GM12878 (cell line): Measurements from ENCODE around the gene SLC17A7. TPM values are rescaled to one million over a fixed set of nuclear protein-coding genes. Genes with fewer than 3 reads are reported as not detected.

Source experiments
- ATAC-seq: fragments of 200-7000 bp; cut with Tn5 transposase; 3 replicates; pipeline ENCODE4 v1.9.1; 2020; ENCODE audit warnings: mild to moderate bottlenecking, moderate library complexity
- BruUV-seq: library from RNA; stranded (reverse); fragments of 400-500 nt; replicated peaks from 2 replicates; lab custom pipeline; 2021; lab: Mats Ljungman, UMichigan
- CTCF ChIA-PET: fragments of 300-600 bp; sonication (Branson Sonifier 250); formaldehyde crosslinking; extraction: SDS; loops from one replicate; lab custom pipeline; 2021; ENCODE audit warnings: inconsistent platforms; lab: Yijun Ruan, JAX
- POLR2A ChIA-PET: fragments of 350-600 bp; formaldehyde crosslinking; extraction: SDS; loops from one replicate; lab custom pipeline; 2021; ENCODE audit warnings: inconsistent platforms; lab: Charles Lee
- RAD21 ChIA-PET: fragments of 300-600 bp; sonication (Branson Sonifier 250); formaldehyde crosslinking; loops from one replicate; lab custom pipeline; 2023; ENCODE audit warnings: antibody characterized with exemption; ENCODE audit not compliant: unreplicated experiment; lab: Charles Lee
- SMC1A ChIA-PET: fragments of 300-600 bp; sonication (Branson Sonifier 250); formaldehyde crosslinking; loops from one replicate; lab custom pipeline; 2023; ENCODE audit not compliant: unreplicated experiment, uncharacterized antibody; lab: Charles Lee
- DNase-seq: peaks from one replicate; pipeline ENCODE4 v3.0.0-alpha.2; 2011; ENCODE audit warnings: low read depth, low spot score
- FAIRE-seq: peaks from 3 replicates; lab custom pipeline; 2011; peaks lifted over from hg19 to GRCh38; lab: Jason Lieb, UNC
- H2AFZ ChIP-seq: 2 replicates; pipeline ENCODE4 v1.6.0; 2011; ENCODE audit warnings: low read depth, low read length, control low read depth; ENCODE audit not compliant: control insufficient read depth
- H3K27ac ChIP-seq: 2 replicates; pipeline ENCODE4 v1.5.1; 2011; ENCODE audit warnings: control low read depth; ENCODE audit not compliant: control insufficient read depth, insufficient read depth
- H3K27me3 ChIP-seq, 2 experiments: replicated peaks in 1 of 2; 2 replicates each; pipeline versions ENCODE4 v1.6.0 to v1.6.1; 2011; ENCODE audit warnings: low read length in 1 of 2; ENCODE audit not compliant: control insufficient read depth in 2 of 2, insufficient read depth in 2 of 2
- H3K36me3 ChIP-seq, 2 experiments: 2 replicates each; pipeline ENCODE4 v1.5.1; 2011; ENCODE audit warnings: low read length in 1 of 2; ENCODE audit not compliant: control insufficient read depth in 2 of 2, insufficient read depth in 2 of 2
- H3K4me1 ChIP-seq: 2 replicates; pipeline ENCODE4 v1.6.1; 2011; ENCODE audit warnings: mild to moderate bottlenecking, low read length, moderate library complexity, mixed read lengths; ENCODE audit not compliant: control insufficient read depth, insufficient read depth
- H3K4me2 ChIP-seq: 2 replicates; pipeline ENCODE4 v1.6.0; 2011; ENCODE audit warnings: control low read depth; ENCODE audit not compliant: control insufficient read depth, insufficient read depth
- H3K4me3 ChIP-seq: fragments of 200-600 bp; sonication (generic); 2 replicates; pipeline ENCODE4 v1.5.1; 2016
- H3K79me2 ChIP-seq: 2 replicates; pipeline ENCODE4 v1.6.0; 2011; ENCODE audit warnings: low read length; ENCODE audit not compliant: control insufficient read depth, insufficient read depth
- H3K9ac ChIP-seq: 2 replicates; pipeline ENCODE4 v1.8.0; 2011; ENCODE audit warnings: low read length, control low read depth, mixed read lengths; ENCODE audit not compliant: control insufficient read depth, insufficient read depth
- H3K9me3 ChIP-seq: replicated peaks from 3 replicates; pipeline ENCODE4 v1.5.1; 2011; ENCODE audit warnings: mild to moderate bottlenecking, low read length; ENCODE audit not compliant: control insufficient read depth, insufficient read depth
- H4K20me1 ChIP-seq: 2 replicates; pipeline ENCODE4 v1.6.0; 2011; ENCODE audit not compliant: control insufficient read depth, insufficient read depth
- EGR1 ChIP-seq, 2 experiments: IDR thresholded peaks; 1 replicate in 1 of 2; 2 replicates in 1 of 2; pipeline ENCODE4 v1.6.1; 2011 to 2012; ENCODE audit warnings: low read depth in 2 of 2, low read length in 2 of 2, borderline replicate concordance in 1 of 2, mild to moderate bottlenecking in 1 of 2, moderate library complexity in 1 of 2
- NBN ChIP-seq: fragments of 450-650 bp; IDR thresholded peaks from 2 replicates; pipeline ENCODE4 v1.6.1; 2016
- NFXL1 ChIP-seq: fragments of 450-650 bp; IDR thresholded peaks from 2 replicates; pipeline ENCODE4 v1.6.1; 2017; ENCODE audit warnings: antibody characterized with exemption, mild to moderate bottlenecking, borderline replicate concordance
- NFYA ChIP-seq: IDR thresholded peaks from 2 replicates; pipeline ENCODE4 v1.6.1; 2011; ENCODE audit warnings: low read depth, mild to moderate bottlenecking, low read length, improper control_type of control experiment, borderline replicate concordance
- WGBS: methylation state at CpG from one replicate; pipeline ENCODE4 v1.1.6; 2016; ENCODE audit warnings: low lambda C conversion rate; ENCODE audit not compliant: insufficient replicate concordance, insufficient coverage; ENCODE audit errors: missing lambda C conversion rate; 5-methylcytosine and 5-hydroxymethylcytosine counted together
- in situ Hi-C: fragments of 300-500 bp; cut with MboI; formaldehyde crosslinking; loops from 9 replicates; pipeline ENCODE4 v1.14.3; 2018; ENCODE audit warnings: mixed read lengths
- intact Hi-C: fragments of 100-400 bp; cut with micrococcal nuclease; formaldehyde crosslinking; loops from one replicate; pipeline ENCODE4 v1.14.2; 2022; ENCODE audit not compliant: unreplicated experiment
- polyA plus RNA-seq, 11 experiments: library from polyadenylated mRNA; depleted of rRNA in 4 of 11; unstranded in 6 of 11; stranded (reverse) in 5 of 11; fragments of >200 nt; fragmentation: Nextera tagmentation in 4 of 11; fragmentation: Illumina TruSeq in 1 of 11; extraction: Ambion mirVana in 4 of 11; extraction: Trizol in 1 of 11; gene quantifications; 1 replicate in 1 of 11; 2 replicates in 10 of 11; pipeline versions ENCODE4 v1.2.1 to v1.2.3, GENCODE V29; 2011 to 2016; ENCODE audit warnings: inconsistent platforms in 2 of 11, missing spikeins in 2 of 11, low read depth in 1 of 11
- total RNA-seq, 4 experiments: library from RNA; depleted of rRNA in 3 of 4; stranded (reverse); fragments of >200 nt in 3 of 4; fragmentation: Illumina TruSeq in 1 of 4; extraction: Trizol in 1 of 4; gene quantifications; 2 replicates each; pipeline versions ENCODE4 v1.2.1 to v1.2.3, GENCODE V29; 2013 to 2021
- TF ChIP-seq, protein P1 (sequence below): IDR thresholded peaks from 2 replicates; pipeline ENCODE4 v1.6.1; 2012; ENCODE audit warnings: low read length, inconsistent platforms

Gene SLC17A7
- total and polyA plus RNA-seq, 10 of the 15 experiments (the other 5 are each of a cell fraction or from before 2014, with no cell fraction given) = 0.03 to 0.24 (median 0.06) TPM; not detected in 6

DNA sequence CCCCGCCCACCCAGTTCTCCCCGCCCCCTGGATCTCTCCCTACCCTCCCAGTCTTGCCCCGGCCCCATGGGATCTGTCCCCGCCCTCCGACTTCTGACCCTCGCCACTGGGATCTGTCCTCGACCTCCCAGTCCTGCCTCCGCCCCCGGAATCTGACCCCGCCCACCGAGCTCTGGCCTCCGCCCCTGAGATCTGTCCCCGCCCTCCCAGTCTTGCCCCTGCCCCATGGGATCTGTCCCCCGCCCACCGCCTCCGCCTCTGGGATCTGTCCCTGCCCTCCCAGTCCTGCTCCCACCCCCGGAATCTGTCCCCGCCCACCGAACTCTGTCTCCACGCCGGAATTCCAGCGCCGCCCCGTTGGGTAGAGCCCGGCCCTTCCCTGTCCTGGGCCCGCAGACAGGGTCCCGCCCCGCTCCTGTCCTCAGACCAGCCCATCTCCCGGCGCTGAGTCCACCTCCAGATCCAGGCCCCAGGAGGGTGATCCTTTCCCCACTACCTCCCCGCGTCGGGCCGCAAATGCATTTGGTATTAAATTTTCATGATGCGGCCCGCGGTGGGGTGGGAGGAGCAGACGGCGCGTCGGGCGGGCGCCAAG lies 1.5 kb upstream of the SLC17A7 start:
- intact Hi-C loops = loop anchor here (1.0 kb wide), 7 partner anchors 27 to 217 kb away; partner anchors contain the start of gene FLT3LG

DNA sequence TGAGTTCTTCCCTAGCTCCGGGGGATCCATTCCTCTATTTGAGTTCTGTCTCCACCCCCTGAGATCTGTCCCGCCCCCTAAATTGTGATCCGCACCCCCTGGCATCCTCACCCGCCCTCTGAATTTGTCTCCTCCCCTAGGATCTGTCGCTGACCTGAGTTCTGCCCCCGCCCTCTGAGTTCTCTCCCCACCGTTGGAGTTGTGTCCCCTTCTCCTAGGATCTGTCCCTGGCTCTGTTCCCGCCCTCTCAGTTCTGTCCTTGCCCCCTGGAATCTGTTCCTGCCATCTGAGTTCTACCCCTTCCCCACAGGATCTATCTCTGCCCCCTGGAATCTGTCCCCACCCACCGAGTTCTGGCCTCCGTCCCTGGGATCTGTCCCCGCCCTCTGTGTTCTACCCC lies 1.0 kb upstream of the SLC17A7 start:
- SMC1A ChIA-PET = interaction anchor here (1.5 to 3.0 kb wide), 4 partner anchors 28 to 216 kb away, joined by 4 to 14 read pairs (median 4); no protein-coding TSS in a partner anchor
- TF ChIP-seq NFYA (no peak), NBN (no peak)
- TF ChIP-seq, protein P1, sequence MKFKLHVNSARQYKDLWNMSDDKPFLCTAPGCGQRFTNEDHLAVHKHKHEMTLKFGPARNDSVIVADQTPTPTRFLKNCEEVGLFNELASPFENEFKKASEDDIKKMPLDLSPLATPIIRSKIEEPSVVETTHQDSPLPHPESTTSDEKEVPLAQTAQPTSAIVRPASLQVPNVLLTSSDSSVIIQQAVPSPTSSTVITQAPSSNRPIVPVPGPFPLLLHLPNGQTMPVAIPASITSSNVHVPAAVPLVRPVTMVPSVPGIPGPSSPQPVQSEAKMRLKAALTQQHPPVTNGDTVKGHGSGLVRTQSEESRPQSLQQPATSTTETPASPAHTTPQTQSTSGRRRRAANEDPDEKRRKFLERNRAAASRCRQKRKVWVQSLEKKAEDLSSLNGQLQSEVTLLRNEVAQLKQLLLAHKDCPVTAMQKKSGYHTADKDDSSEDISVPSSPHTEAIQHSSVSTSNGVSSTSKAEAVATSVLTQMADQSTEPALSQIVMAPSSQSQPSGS = no peak
- TF ChIP-seq, all 136 proteins: peak for 0
- in situ Hi-C loops = no loop called here

More for the DNA sequence above, 1.5 kb upstream of the SLC17A7 start:
- Histone ChIP-seq H3K4me1 (no peaks in the 10 kb centered on the region), H3K9ac (peak overlapping the region; percentile 5; the same call in 1 of the 2 replicates), H3K79me2 (no peaks in the 10 kb centered on the region), H4K20me1 (no peaks in the 10 kb centered on the region), H3K4me2 (peak overlapping the region; percentile 62), H2AFZ (peak overlapping the region; percentile 76), H3K9me3 (no peaks in the 10 kb centered on the region), H3K36me3 (peaks cover 0 to 3% of the 10 kb centered on the region in 2 experiments; a peak in 2 of 4 replicates), H3K27ac (no peak overlapping the region; the same call in 1 of the 2 replicates), H3K4me3 (peak overlapping the region; percentile 81), H3K27me3 (peaks cover 9 to 23% of the 10 kb centered on the region in 2 experiments)
- no peak for FAIRE-seq
- in situ Hi-C loops = no loop called here
- ATAC-seq = peak; percentile 68
- TF ChIP-seq EGR1 (IDR thresholded peaks at IDR 0.05; ENCODE audit: borderline replicate concordance in 1 of 2, low read depth in 2 of 2, low read length in 2 of 2) (peak in 1 of 2 experiments; percentile 78; a peak in 1 of 3 replicates), NFXL1 (no peak)
- BruUV-seq = no TSS peak
- ChIA-PET POLR2A (interaction anchor here (1.0 to 1.5 kb wide), 4 partner anchors 9 to 52 kb away, joined by 3 to 5 read pairs (median 4); partner anchors contain the start of gene PIH1D1), RAD21 (interaction anchor here (0.5 to 1.8 kb wide), 12 partner anchors 9 to 249 kb away, joined by 3 to 15 read pairs (median 4); partner anchors contain the start of genes PIH1D1 and SCAF1), SMC1A (interaction anchor here (1.5 to 3.0 kb wide), 4 partner anchors 27 to 217 kb away, joined by 4 to 14 read pairs (median 4); no protein-coding TSS in a partner anchor), CTCF (interaction anchor here (0.6 to 4.9 kb wide), 12 partner anchors 9 to 218 kb away, joined by 3 to 47 read pairs (median 4); partner anchors contain the start of genes ALDH16A1 and PIH1D1)
- under 1% methylated on average over 15 of the region's 43 CpGs for WGBS
- DNase-seq = no peak

More for the DNA sequence above, 1.0 kb upstream of the SLC17A7 start:
- H3K4me1 ChIP-seq = no peaks in the 10 kb centered on the region
- H3K27ac ChIP-seq = no peak overlapping the region
- WGBS = 3% methylated on average over 11 of the region's 11 CpGs
- peaks cover 9 to 23% of the 10 kb centered on the region in 2 experiments for H3K27me3 ChIP-seq
- no TSS peak for BruUV-seq
- no peak overlapping the region for H3K9ac ChIP-seq
- POLR2A ChIA-PET = interaction anchor here (1.0 to 1.5 kb wide), 4 partner anchors 10 to 51 kb away, joined by 3 to 5 read pairs (median 4); partner anchors contain the start of gene PIH1D1
- ATAC-seq (no peak), FAIRE-seq (no peak), DNase-seq (no peak)
- intact Hi-C loops = no loop called here
- H2AFZ ChIP-seq = no peak overlapping the region
- H3K9me3 ChIP-seq = no peaks in the 10 kb centered on the region
- RAD21 ChIA-PET = interaction anchor here (0.5 to 1.8 kb wide), 12 partner anchors 10 to 249 kb away, joined by 3 to 15 read pairs (median 4); partner anchors contain the start of genes PIH1D1 and SCAF1
- no peaks in the 10 kb centered on the region for H4K20me1 ChIP-seq
- H3K4me3 ChIP-seq = peak overlapping the region; percentile 81; the same call in 1 of the 2 replicates
- no peak overlapping the region for H3K4me2 ChIP-seq
- CTCF ChIA-PET = interaction anchor here (0.6 to 4.9 kb wide), 9 partner anchors 11 to 217 kb away, joined by 3 to 47 read pairs (median 4); partner anchors contain the start of gene ALDH16A1
- H3K79me2 ChIP-seq = no peaks in the 10 kb centered on the region
- H3K36me3 ChIP-seq = peaks cover 0 to 3% of the 10 kb centered on the region in 2 experiments; a peak in 1 of 4 replicates
